Keratinocyte (primary cell): ENCODE measurements around the gene PNKD. TPM values are rescaled to one million over a fixed set of nuclear protein-coding genes. Genes with fewer than 3 reads are reported as not detected.

Experiments used
- DNase-seq: peaks from one replicate; pipeline ENCODE4 v3.0.0-alpha.2; 2011; ENCODE audit warnings: low read depth, missing footprints, low spot score
- FAIRE-seq: peaks from 2 replicates; lab custom pipeline; 2011; peaks lifted over from hg19 to GRCh38; lab: Jason Lieb, UNC
- H2AFZ ChIP-seq: 2 replicates; pipeline ENCODE4 v1.6.0; 2012; ENCODE audit warnings: low read length, control low read depth, inconsistent platforms; ENCODE audit not compliant: control insufficient read depth
- H3K27ac ChIP-seq: 2 replicates; pipeline ENCODE4 v1.5.1; 2011; ENCODE audit warnings: low read length; ENCODE audit not compliant: control insufficient read depth, insufficient read depth
- H3K27me3 ChIP-seq: 3 replicates; pipeline ENCODE4 v1.6.0; 2011; ENCODE audit warnings: low read length; ENCODE audit not compliant: control insufficient read depth, insufficient read depth; ENCODE audit errors: extremely low read depth
- H3K36me3 ChIP-seq, 2 experiments: 2 replicates in 1 of 2; 3 replicates in 1 of 2; pipeline ENCODE4 v1.5.1; 2011; ENCODE audit warnings: low read length in 2 of 2, mild to moderate bottlenecking in 1 of 2; ENCODE audit not compliant: control insufficient read depth in 2 of 2, insufficient read depth in 2 of 2; ENCODE audit errors: extremely low read depth in 1 of 2
- H3K4me1 ChIP-seq: 3 replicates; pipeline ENCODE4 v1.5.1; 2011; ENCODE audit warnings: low read length; ENCODE audit not compliant: control insufficient read depth, insufficient read depth; ENCODE audit errors: extremely low read depth
- H3K4me2 ChIP-seq: 3 replicates; pipeline ENCODE4 v1.6.0; 2011; ENCODE audit warnings: low read depth, low read length; ENCODE audit not compliant: control insufficient read depth, insufficient read depth; ENCODE audit errors: extremely low read depth
- H3K4me3 ChIP-seq, 3 experiments: fragments of 200-600 bp in 1 of 3; sonication (generic) in 1 of 3; 2 replicates in 2 of 3; 3 replicates in 1 of 3; pipeline ENCODE4 v1.5.1; 2011 to 2016; ENCODE audit warnings: low read length in 3 of 3, mild to moderate bottlenecking in 3 of 3, control low read depth in 2 of 3, inconsistent platforms in 1 of 3, low read depth in 1 of 3, mixed read lengths in 1 of 3, mixed run types in 1 of 3, moderate library complexity in 1 of 3; ENCODE audit not compliant: control insufficient read depth in 2 of 3, insufficient read depth in 2 of 3; ENCODE audit errors: extremely low read depth in 1 of 3
- H3K79me2 ChIP-seq: 2 replicates; pipeline ENCODE4 v1.6.0; 2012; ENCODE audit warnings: low read length; ENCODE audit not compliant: control insufficient read depth, insufficient read depth
- H3K9ac ChIP-seq: 3 replicates; pipeline ENCODE4 v1.6.0; 2011; ENCODE audit warnings: low read length; ENCODE audit not compliant: control insufficient read depth, insufficient read depth; ENCODE audit errors: extremely low read depth
- H3K9me1 ChIP-seq: 3 replicates; pipeline ENCODE4 v1.6.0; 2011; ENCODE audit warnings: low read length; ENCODE audit not compliant: control insufficient read depth, insufficient read depth; ENCODE audit errors: extremely low read depth
- H3K9me3 ChIP-seq: 2 replicates; pipeline ENCODE4 v1.5.1; 2012; ENCODE audit warnings: low read depth, low read length; ENCODE audit not compliant: control insufficient read depth
- H4K20me1 ChIP-seq: 3 replicates; pipeline ENCODE4 v1.6.0; 2011; ENCODE audit warnings: low read length; ENCODE audit not compliant: control insufficient read depth, insufficient read depth; ENCODE audit errors: extremely low read depth
- CTCF ChIP-seq, 3 experiments: IDR thresholded peaks in 1 of 3; conservative IDR thresholded peaks in 1 of 3; optimal IDR thresholded peaks in 1 of 3; 2 replicates in 2 of 3; 3 replicates in 1 of 3; pipeline versions ENCODE3 to v1.5.1; 2011; ENCODE audit warnings: low read length in 3 of 3, mild to moderate bottlenecking in 3 of 3, moderate library complexity in 2 of 3, control low read depth in 1 of 3, inconsistent platforms in 1 of 3; ENCODE audit not compliant: insufficient read depth in 2 of 3; ENCODE audit errors: extremely low read depth in 1 of 3
- EZH2 ChIP-seq: IDR thresholded peaks from one replicate; pipeline ENCODE4 v1.6.1; 2012; ENCODE audit warnings: inconsistent platforms, mild to moderate bottlenecking, low read length, moderate library complexity
- dilution Hi-C: fragments of 300-500 bp; cut with MboI; formaldehyde crosslinking; loops from one replicate; pipeline ENCODE4 v1.7.0; 2020; ENCODE audit warnings: low sequenced_read_pairs; ENCODE audit not compliant: extremely low pct_ligation_motif_present
- polyA plus RNA-seq, 5 experiments: library from polyadenylated mRNA; depleted of rRNA in 3 of 5; stranded (reverse) in 3 of 5; stranded (forward) in 1 of 5; unstranded in 1 of 5; fragments of >200 nt; gene quantifications; 1 replicate in 1 of 5; 2 replicates in 3 of 5; 3 replicates in 1 of 5; pipeline versions ENCODE4 v1.2.1 to v1.2.3, GENCODE V29; 2011 to 2012; ENCODE audit warnings: missing spikeins in 2 of 5, low read depth in 1 of 5, low replicate concordance in 1 of 5
- small RNA-seq, 3 experiments: library from RNA; depleted of rRNA; stranded (forward); fragments of <200 nt; gene quantifications; one replicate each; pipeline ENCODE3, GENCODE V24; 2012; ENCODE audit warnings: low read depth in 3 of 3, low replicate concordance in 1 of 3; ENCODE audit not compliant: insufficient read length in 3 of 3

PNKD gene
- polyA plus RNA-seq, 1 donor (not counting 4 experiments of a cell fraction or from before 2014, with no cell fraction given): 22.8 TPM

- dilution Hi-C loops: no loop called here
- Histone ChIP-seq H3K9me1 (no peaks in the 10 kb centered on the region), H3K36me3 (no peaks in the 10 kb centered on the region), H4K20me1 (no peaks in the 10 kb centered on the region), H3K4me1 (peaks cover 19% of the 10 kb centered on the region), H3K9ac (peak overlapping the region; percentile 46), H3K4me3 (peak overlapping the region; percentile 1 to 82 (median 43)), H3K9me3 (no peaks in the 10 kb centered on the region), H3K79me2 (peaks cover 8% of the 10 kb centered on the region), H2AFZ (peak overlapping the region; percentile 88), H3K27ac (peak overlapping the region; percentile 89), H3K27me3 (no peaks in the 10 kb centered on the region), H3K4me2 (peak overlapping the region; percentile 37)
- FAIRE-seq (no peak), DNase-seq (no peak)
- TF ChIP-seq EZH2 (no peak), CTCF (optimal IDR thresholded peaks at IDR 0.05 in 1 of 3, IDR thresholded peaks at IDR 0.05 in 1 of 3, conservative IDR thresholded peaks at IDR 0.05 in 1 of 3; ENCODE audit: extremely low read depth in 1 of 3, insufficient read depth in 2 of 3, low read length in 3 of 3) (no peak)
These were observed 125.1 kb downstream of the PNKD start for GRCh38 chr2:218395456-218395825.

GRCh38 chr2:218395826-218396687 lies 125.7 kb downstream of the PNKD start:
- Histone ChIP-seq H3K9me3 (no peaks in the 10 kb centered on the region), H3K79me2 (peaks cover 13% of the 10 kb centered on the region), H3K9ac (peak overlapping the region; percentile 86), H3K27ac (peak overlapping the region; percentile 89), H3K4me3 (peak overlapping the region; percentile 81 to 95 (median 82)), H4K20me1 (no peaks in the 10 kb centered on the region), H3K36me3 (no peaks in the 10 kb centered on the region), H2AFZ (peak overlapping the region; percentile 88), H3K4me2 (peak overlapping the region; percentile 90), H3K9me1 (no peaks in the 10 kb centered on the region), H3K27me3 (no peaks in the 10 kb centered on the region), H3K4me1 (peaks cover 20% of the 10 kb centered on the region)
- TF ChIP-seq CTCF (optimal IDR thresholded peaks at IDR 0.05 in 1 of 3, IDR thresholded peaks at IDR 0.05 in 1 of 3, conservative IDR thresholded peaks at IDR 0.05 in 1 of 3; ENCODE audit: extremely low read depth in 1 of 3, insufficient read depth in 2 of 3, low read length in 3 of 3) (peak in 2 of 3 experiments; percentile 47 to 80), EZH2 (no peak)
- FAIRE-seq (peak; percentile 32), DNase-seq (no peak)
- dilution Hi-C loops: no loop called here

Small RNA genes within 50 kb of the gene (small RNA-seq; reads per million reads assigned to genes)
- gene MIR6810: 0 reads per million in 3 experiments

Other genes with a start within 250 kb of the PNKD start
- not detected in 3 replicates for gene RUFY4, start 201.3 kb upstream of the PNKD start, polyA plus RNA-seq
- gene CXCR2, start 144.5 kb upstream of the PNKD start, polyA plus RNA-seq: 1.4 to 2.9 TPM (median 1.5 TPM) in 3 replicates
- 12.7 to 23.5 TPM (median 14.5 TPM) in 3 replicates for gene CXCR1, start 103.6 kb upstream of the PNKD start, polyA plus RNA-seq
- gene ARPC2, start 53.3 kb upstream of the PNKD start, polyA plus RNA-seq: 945 to 1,145 TPM (median 1,121 TPM) in 3 replicates
- gene GPBAR1, start 9.5 kb upstream of the PNKD start, polyA plus RNA-seq: 0.10 to 0.18 TPM (median 0.12 TPM) in 3 replicates
- 76.3 to 94.3 TPM (median 78.4 TPM) in 3 replicates for gene AAMP, start 382 bp upstream of the PNKD start, polyA plus RNA-seq
- 609 to 905 TPM (median 751 TPM) in 3 replicates for gene TMBIM1, start 22.0 kb downstream of the PNKD start, polyA plus RNA-seq
- not detected in 3 replicates for gene CATIP, start 86.3 kb downstream of the PNKD start, polyA plus RNA-seq
- 0.46 to 1.2 TPM (median 0.70 TPM) in 3 replicates for gene SLC11A1, start 111.8 kb downstream of the PNKD start, polyA plus RNA-seq
- 38.7 to 47.1 TPM (median 46.4 TPM) in 3 replicates for gene CTDSP1, start 129.3 kb downstream of the PNKD start, polyA plus RNA-seq
- gene VIL1, start 148.6 kb downstream of the PNKD start, polyA plus RNA-seq: not detected in 3 replicates